K562 (cell line): Measurements from ENCODE around the gene COL4A1. TPM values are rescaled to one million over a fixed set of nuclear protein-coding genes. Genes with fewer than 3 reads are reported as not detected.

Experiments
- E4F1 ChIP-seq: fragments of 250-450 bp; sonication (Bioruptor Pico); IDR thresholded peaks from 2 replicates; pipeline ENCODE4 v1.5.0; 2021; ENCODE audit warnings: mild to moderate bottlenecking, borderline replicate concordance
- RBM34 ChIP-seq: fragments of 200-400 bp; formaldehyde crosslinking; IDR thresholded peaks from 2 replicates; pipeline ENCODE4 v1.6.1; 2018; ENCODE audit warnings: low read length, borderline replicate concordance; ENCODE audit not compliant: insufficient read depth
- SMAD4 ChIP-seq: fragments of 250-450 bp; sonication (Bioruptor Pico); conservative IDR thresholded peaks from 2 replicates; pipeline ENCODE4 v1.8.0; 2021; ENCODE audit warnings: inconsistent platforms, mild to moderate bottlenecking, moderate library complexity
- ZNF449 ChIP-seq: fragments of 250-450 bp; sonication (Bioruptor Pico); IDR thresholded peaks from 2 replicates; pipeline ENCODE4 v1.8.0; 2022; ENCODE audit warnings: moderate library complexity, mild to moderate bottlenecking, inconsistent platforms
- polyA plus RNA-seq, 8 experiments: library from polyadenylated mRNA; depleted of rRNA in 4 of 8; stranded (reverse) in 5 of 8; unstranded in 3 of 8; fragments of >200 nt; fragmentation: Nextera tagmentation in 2 of 8; fragmentation: Illumina TruSeq in 1 of 8; extraction: Ambion mirVana in 2 of 8; extraction: Trizol in 1 of 8; gene quantifications; 2 replicates each; pipeline versions ENCODE4 v1.2.1 to v1.2.3, GENCODE V29; 2011 to 2014; ENCODE audit warnings: inconsistent platforms in 1 of 8, missing spikeins in 1 of 8
- total RNA-seq, 7 experiments: library from RNA; depleted of rRNA in 6 of 7; stranded (reverse); fragments of >200 nt in 6 of 7; fragmentation: Illumina TruSeq in 2 of 7; extraction: Trizol in 2 of 7; gene quantifications; 2 replicates each; pipeline versions ENCODE4 v1.2.1 to v1.2.3, GENCODE V29; 2011 to 2021; ENCODE audit warnings: low replicate concordance in 1 of 7
- TF ChIP-seq, protein P1 (sequence below): sonication (generic); formaldehyde crosslinking; IDR thresholded peaks from 2 replicates; pipeline ENCODE4 v1.8.1; 2023; ENCODE audit warnings: mild to moderate bottlenecking, missing genetic modification reagents

Gene COL4A1
- total and polyA plus RNA-seq, 9 of the 15 experiments (the other 6 are each of a cell fraction or from before 2014, with no cell fraction given) = 0.35 TPM; not detected in 8

DNA sequence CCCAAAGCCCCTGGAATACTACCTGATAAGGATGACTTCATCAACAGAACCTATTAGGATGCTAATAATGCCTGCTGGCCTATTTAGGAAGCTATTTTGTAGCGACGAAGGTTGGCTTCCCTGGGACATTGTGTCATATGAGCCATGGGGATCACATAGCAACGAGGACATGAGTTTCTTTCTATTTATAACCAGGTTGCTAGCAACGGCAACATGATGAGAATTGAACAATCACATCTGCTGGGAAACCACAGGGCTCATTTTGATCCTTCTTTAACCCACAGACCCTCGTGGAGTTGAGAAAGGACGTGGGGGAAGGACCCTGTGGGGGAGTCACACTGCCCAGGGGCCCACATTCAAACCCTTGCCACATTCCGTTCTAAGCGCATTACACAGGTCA lies 172.2 kb downstream of the COL4A1 start (continued):
- TF ChIP-seq, protein P1, sequence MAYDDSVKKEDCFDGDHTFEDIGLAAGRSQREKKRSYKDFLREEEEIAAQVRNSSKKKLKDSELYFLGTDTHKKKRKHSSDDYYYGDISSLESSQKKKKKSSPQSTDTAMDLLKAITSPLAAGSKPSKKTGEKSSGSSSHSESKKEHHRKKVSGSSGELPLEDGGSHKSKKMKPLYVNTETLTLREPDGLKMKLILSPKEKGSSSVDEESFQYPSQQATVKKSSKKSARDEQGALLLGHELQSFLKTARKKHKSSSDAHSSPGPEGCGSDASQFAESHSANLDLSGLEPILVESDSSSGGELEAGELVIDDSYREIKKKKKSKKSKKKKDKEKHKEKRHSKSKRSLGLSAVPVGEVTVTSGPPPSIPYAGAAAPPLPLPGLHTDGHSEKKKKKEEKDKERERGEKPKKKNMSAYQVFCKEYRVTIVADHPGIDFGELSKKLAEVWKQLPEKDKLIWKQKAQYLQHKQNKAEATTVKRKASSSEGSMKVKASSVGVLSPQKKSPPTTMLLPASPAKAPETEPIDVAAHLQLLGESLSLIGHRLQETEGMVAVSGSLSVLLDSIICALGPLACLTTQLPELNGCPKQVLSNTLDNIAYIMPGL (CRISPR knock-in tag) = no peak
- TF ChIP-seq SMAD4 (CRISPR knock-in tag) (no peak), RBM34 (no peak), ZNF449 (CRISPR knock-in tag) (no peak), E4F1 (CRISPR knock-in tag) (no peak)
